GM23338 (cell line): ENCODE results near the gene SLC22A5. TPM values are rescaled to one million over a fixed set of nuclear protein-coding genes. Genes with fewer than 3 reads are reported as not detected.
"Not testable (repeated sequence)": the region's sequence is repeated elsewhere in the genome, so short reads cannot be mapped to it uniquely, and the experiment has no call there.

Experiments
- ATAC-seq: fragments of 200-7000 bp; cut with Tn5 transposase; 3 replicates; pipeline ENCODE4 v1.9.1; 2020
- DNase-seq: peaks from one replicate; pipeline ENCODE4 v3.0.0-alpha.2; 2015; ENCODE audit warnings: low spot score
- H2AFZ ChIP-seq: fragments of 200-600 bp; sonication (generic); 2 replicates; pipeline ENCODE4 v1.8.0; 2016; ENCODE audit warnings: antibody characterized with exemption, mild to moderate bottlenecking, moderate library complexity
- H3F3A ChIP-seq: fragments of 200-600 bp; sonication (generic); replicated peaks from 2 replicates; pipeline ENCODE4 v1.8.0; 2017; ENCODE audit warnings: antibody characterized with exemption, mixed run types, low read depth
- H3K27ac ChIP-seq: fragments of 200-600 bp; sonication (generic); 2 replicates; pipeline ENCODE4 v1.6.1; 2016; ENCODE audit warnings: low read depth
- H3K27me3 ChIP-seq: fragments of 200-600 bp; sonication (generic); 2 replicates; pipeline ENCODE4 v1.8.0; 2016; ENCODE audit warnings: mild to moderate bottlenecking, mixed run types, moderate library complexity; ENCODE audit not compliant: insufficient read depth
- H3K36me3 ChIP-seq: fragments of 200-600 bp; sonication (generic); 2 replicates; pipeline ENCODE4 v1.8.0; 2016; ENCODE audit warnings: mild to moderate bottlenecking; ENCODE audit not compliant: insufficient read depth
- H3K4me1 ChIP-seq: fragments of 200-600 bp; sonication (generic); 2 replicates; pipeline ENCODE4 v1.8.0; 2016; ENCODE audit warnings: mild to moderate bottlenecking, moderate library complexity; ENCODE audit not compliant: insufficient read depth
- H3K4me2 ChIP-seq: fragments of 200-600 bp; sonication (generic); 2 replicates; pipeline ENCODE4 v1.7.1; 2017; ENCODE audit warnings: mixed run types
- H3K4me3 ChIP-seq: fragments of 200-600 bp; sonication (generic); 2 replicates; pipeline ENCODE4 v1.6.1; 2016; ENCODE audit warnings: mixed run types
- H3K79me2 ChIP-seq: fragments of 200-600 bp; sonication (generic); replicated peaks from 2 replicates; pipeline ENCODE4 v1.8.0; 2017; ENCODE audit warnings: mild to moderate bottlenecking; ENCODE audit not compliant: insufficient read depth
- H3K9me2 ChIP-seq: fragments of 200-600 bp; sonication (generic); 2 replicates; pipeline ENCODE4 v1.8.0; 2017; ENCODE audit not compliant: insufficient read depth
- H4K20me1 ChIP-seq: fragments of 200-600 bp; sonication (generic); replicated peaks from 2 replicates; pipeline ENCODE4 v1.8.0; 2017; ENCODE audit warnings: mild to moderate bottlenecking; ENCODE audit not compliant: insufficient read depth
- H3K27ac Mint-ChIP-seq: 2 replicates; pipeline ENCODE4 v1.8.0; 2020; ENCODE audit warnings: inconsistent platforms, mild to moderate bottlenecking, moderate library complexity, mixed read lengths
- H3K27me3 Mint-ChIP-seq: 3 replicates; pipeline ENCODE4 v1.8.0; 2022; ENCODE audit warnings: low read depth, mild to moderate bottlenecking, moderate library complexity, mixed read lengths, inconsistent platforms; ENCODE audit not compliant: insufficient read depth, poor library complexity
- H3K36me3 Mint-ChIP-seq: 3 replicates; pipeline ENCODE4 v1.8.0; 2021; ENCODE audit warnings: low read depth, mild to moderate bottlenecking, inconsistent platforms, moderate library complexity, mixed read lengths
- H3K4me1 Mint-ChIP-seq: 3 replicates; pipeline ENCODE4 v1.8.0; 2020; ENCODE audit warnings: mild to moderate bottlenecking, inconsistent platforms, mixed read lengths
- H3K4me3 Mint-ChIP-seq: 3 replicates; pipeline ENCODE4 v1.8.0; 2021; ENCODE audit warnings: moderate library complexity, mild to moderate bottlenecking, inconsistent platforms, mixed read lengths
- H3K9me3 Mint-ChIP-seq: 3 replicates; pipeline ENCODE4 v1.8.0; 2020; ENCODE audit warnings: moderate library complexity, mild to moderate bottlenecking, inconsistent platforms, mixed read lengths
- CREB1 ChIP-seq: fragments of 250-450 bp; sonication (Bioruptor Pico); IDR thresholded peaks from 2 replicates; pipeline ENCODE4 v1.5.0; 2020; ENCODE audit warnings: low read depth, mild to moderate bottlenecking, moderate library complexity
- ETS1 ChIP-seq: IDR thresholded peaks from 2 replicates; pipeline ENCODE4 v1.6.1; 2016; ENCODE audit warnings: antibody characterized with exemption
- EZH2 ChIP-seq: fragments of 200-600 bp; sonication (generic); IDR thresholded peaks from one replicate; pipeline ENCODE4 v1.8.0; 2017; ENCODE audit warnings: antibody characterized with exemption, mild to moderate bottlenecking, low read depth; ENCODE audit not compliant: unreplicated experiment
- JUNB ChIP-seq: IDR thresholded peaks from one replicate; pipeline ENCODE4 v1.6.1; 2016; ENCODE audit warnings: antibody characterized with exemption; ENCODE audit not compliant: unreplicated experiment
- POLR2AphosphoS5 ChIP-seq: IDR thresholded peaks from 2 replicates; pipeline ENCODE4 v1.6.1; 2016; ENCODE audit warnings: antibody characterized with exemption, low read depth
- REST ChIP-seq: IDR thresholded peaks from one replicate; pipeline ENCODE4 v1.6.1; 2018; ENCODE audit warnings: antibody characterized with exemption; ENCODE audit not compliant: unreplicated experiment
- ZNF331 ChIP-seq: fragments of 250-450 bp; sonication (Bioruptor Pico); IDR thresholded peaks from 2 replicates; pipeline ENCODE4 v1.5.0; 2020; ENCODE audit warnings: low read depth, mild to moderate bottlenecking, moderate library complexity
- ZNF462 ChIP-seq: fragments of 250-450 bp; sonication (Bioruptor Pico); IDR thresholded peaks from 2 replicates; pipeline ENCODE4 v1.5.0; 2020; ENCODE audit warnings: mild to moderate bottlenecking, moderate library complexity
- polyA plus RNA-seq: library from polyadenylated mRNA; unstranded; fragments of >200 nt; fragmentation: Nextera tagmentation; extraction: Ambion mirVana; gene quantifications from 2 replicates; pipeline ENCODE4 v1.2.1, GENCODE V29; 2016
- total RNA-seq: library from RNA; depleted of rRNA; stranded (reverse); fragments of >200 nt; shearing (Covaris generic); gene quantifications from 2 replicates; pipeline ENCODE4 v1.2.3, GENCODE V29; 2014

SLC22A5 gene
- total and polyA plus RNA-seq, 2 experiments from 2014 or later = 1.9 to 2.4 TPM

GRCh38 chr5:132437604-132438266 is 68.2 kb downstream of the SLC22A5 start:
- Histone ChIP-seq H3K36me3 (no peaks in the 10 kb centered on the region), H3F3A (no peaks in the 10 kb centered on the region), H3K9me2 (no peaks in the 10 kb centered on the region), H2AFZ (peak overlapping the region; percentile 0; the same call in 1 of the 2 replicates), H3K27ac (no peak overlapping the region), H3K4me3 (no peak overlapping the region), H3K27me3 (no peaks in the 10 kb centered on the region), H3K4me2 (0 out of 2 replicates have a peak overlapping the region, but pooled peaks have one; percentile 15), H4K20me1 (no peaks in the 10 kb centered on the region), H3K4me1 (peaks cover 3% of the 10 kb centered on the region; the same call in 1 of the 2 replicates), H3K79me2 (no peaks in the 10 kb centered on the region)
- 0 out of 2 replicates have a peak overlapping the region, but pooled peaks have one; percentile 19 for H3K27ac Mint-ChIP-seq
- no peak overlapping the region; the same call in 2 of the 3 replicates for H3K4me3 Mint-ChIP-seq
- DNase-seq = peak; percentile 61
- H3K27me3 Mint-ChIP-seq = no peaks in the 10 kb centered on the region
- peaks cover 25% of the 10 kb centered on the region for H3K4me1 Mint-ChIP-seq
- H3K36me3 Mint-ChIP-seq = no peaks in the 10 kb centered on the region
- TF ChIP-seq ZNF462 (no peak), POLR2AphosphoS5 (no peak), CREB1 (no peak), ZNF331 (no peak), EZH2 (no peak), JUNB (no peak), REST (no peak), ETS1 (no peak)
- peak; percentile 95 for ATAC-seq
- H3K9me3 Mint-ChIP-seq = no peaks in the 10 kb centered on the region

GRCh38 chr5:132438267-132438645 is 68.7 kb downstream of the SLC22A5 start:
- H3K9me2 ChIP-seq, H3F3A ChIP-seq, H3K36me3 Mint-ChIP-seq, ATAC-seq, H3K4me3 Mint-ChIP-seq, H3K4me1 ChIP-seq, H3K27me3 Mint-ChIP-seq, H3K27ac ChIP-seq, H3K9me3 Mint-ChIP-seq, H4K20me1 ChIP-seq, H3K79me2 ChIP-seq, H3K4me3 ChIP-seq, H3K27ac Mint-ChIP-seq, DNase-seq, H3K36me3 ChIP-seq, H3K27me3 ChIP-seq: not testable (repeated sequence)
- Histone ChIP-seq H3K4me2 (0 out of 2 replicates have a peak overlapping the region, but pooled peaks have one; percentile 15), H2AFZ (peak overlapping the region; percentile 0; the same call in 1 of the 2 replicates)
- peaks cover 25% of the 10 kb centered on the region for H3K4me1 Mint-ChIP-seq
